WTC11 (cell line): Measurements from ENCODE around the gene OR10W1.

ENCODE experiments used
- ATF3 ChIP-seq: sonication (generic); formaldehyde crosslinking; conservative IDR thresholded peaks from 2 replicates; pipeline ENCODE4 v1.8.1; 2022; ENCODE audit warnings: mild to moderate bottlenecking, missing genetic modification reagents
- CBFB ChIP-seq: sonication (generic); formaldehyde crosslinking; IDR thresholded peaks from 2 replicates; pipeline ENCODE4 v1.8.1; 2022; ENCODE audit warnings: mild to moderate bottlenecking, low read depth, missing genetic modification reagents
- CREM ChIP-seq: sonication (generic); formaldehyde crosslinking; IDR thresholded peaks from 2 replicates; pipeline ENCODE4 v1.8.1; 2022; ENCODE audit warnings: mild to moderate bottlenecking, missing genetic modification reagents, moderate library complexity
- CTCF ChIP-seq: fragments of 200-600 bp; IDR thresholded peaks from 2 replicates; pipeline ENCODE4 v1.8.0; 2022; ENCODE audit warnings: antibody characterized with exemption
- ELF4 ChIP-seq: sonication (generic); formaldehyde crosslinking; IDR thresholded peaks from 2 replicates; pipeline ENCODE4 v1.8.1; 2022; ENCODE audit warnings: low read depth, mild to moderate bottlenecking, moderate library complexity, missing genetic modification reagents
- ESRRA ChIP-seq: sonication (generic); formaldehyde crosslinking; IDR thresholded peaks from 2 replicates; pipeline ENCODE4 v1.8.1; 2022; ENCODE audit warnings: mild to moderate bottlenecking, missing genetic modification reagents, borderline replicate concordance
- FOXJ3 ChIP-seq: sonication (generic); formaldehyde crosslinking; IDR thresholded peaks from 2 replicates; pipeline ENCODE4 v1.9.0; 2021; ENCODE audit warnings: missing genetic modification reagents, mild to moderate bottlenecking, borderline replicate concordance
- HMGXB4 ChIP-seq: sonication (generic); formaldehyde crosslinking; IDR thresholded peaks from 2 replicates; pipeline ENCODE4 v1.8.1; 2023; ENCODE audit warnings: mild to moderate bottlenecking, moderate library complexity, missing genetic modification reagents
- MAX ChIP-seq: sonication (generic); formaldehyde crosslinking; IDR thresholded peaks from 2 replicates; pipeline ENCODE4 v1.8.0; 2022; ENCODE audit warnings: mild to moderate bottlenecking, missing genetic modification reagents
- NFYB ChIP-seq: sonication (generic); formaldehyde crosslinking; conservative IDR thresholded peaks from 2 replicates; pipeline ENCODE4 v1.8.0; 2022; ENCODE audit warnings: low read depth, missing genetic modification reagents
- TP53 ChIP-seq: sonication (generic); formaldehyde crosslinking; IDR thresholded peaks from 2 replicates; pipeline ENCODE4 v1.8.1; 2023; ENCODE audit warnings: mild to moderate bottlenecking, missing genetic modification reagents
- ZNF263 ChIP-seq: sonication (generic); formaldehyde crosslinking; IDR thresholded peaks from 2 replicates; pipeline ENCODE4 v1.8.1; 2022; ENCODE audit warnings: low read depth, mild to moderate bottlenecking, moderate library complexity, missing genetic modification reagents
- ZNF317 ChIP-seq: sonication (generic); formaldehyde crosslinking; IDR thresholded peaks from 2 replicates; pipeline ENCODE4 v1.8.1; 2023; ENCODE audit warnings: low read depth, mild to moderate bottlenecking, moderate library complexity, missing genetic modification reagents, borderline replicate concordance
- ZNF423 ChIP-seq: fragments of 250-450 bp; sonication (Bioruptor Pico); IDR thresholded peaks from 2 replicates; pipeline ENCODE4 v2.1.2; 2022; ENCODE audit warnings: mild to moderate bottlenecking, moderate library complexity

GRCh38 chr11:58285483-58286040 is 17.5 kb upstream of the OR10W1 start:
- TF ChIP-seq FOXJ3 (CRISPR knock-in tag) (no peak), ATF3 (no peak), CTCF (no peak), MAX (CRISPR knock-in tag) (no peak), TP53 (CRISPR knock-in tag) (no peak), HMGXB4 (CRISPR knock-in tag) (no peak), ZNF423 (CRISPR knock-in tag) (no peak), CREM (no peak), ZNF317 (no peak), CBFB (CRISPR knock-in tag) (no peak), ELF4 (CRISPR knock-in tag) (no peak), ESRRA (no peak), NFYB (CRISPR knock-in tag) (no peak), ZNF263 (CRISPR knock-in tag) (no peak)
